OCI-LY3 (cell line): Measurements from ENCODE around the gene PTCD3.

ENCODE experiments used
- H2AFZ ChIP-seq: fragments of 200-600, 300-600 bp; shearing (Covaris generic); 2 replicates; pipeline ENCODE4 v1.6.0; 2014; ENCODE audit warnings: antibody characterized with exemption, low read depth, low read length
- H3K27ac ChIP-seq: fragments of 200-600, 300-600 bp; sonication (generic); 2 replicates; pipeline ENCODE4 v1.5.1; 2014; ENCODE audit warnings: mild to moderate bottlenecking, low read length, moderate library complexity, mixed read lengths
- H3K27me3 ChIP-seq: fragments of 200-600, 300-600 bp; sonication (generic); 2 replicates; pipeline ENCODE4 v1.6.1; 2014; ENCODE audit warnings: low read depth, low read length, mixed read lengths
- H3K36me3 ChIP-seq: fragments of 200-600, 300-600 bp; sonication (generic); replicated peaks from 2 replicates; pipeline ENCODE3; 2014; ENCODE audit warnings: low read depth, low read length, mixed read lengths
- H3K4me1 ChIP-seq: fragments of 300-600, 200-600 bp; sonication (generic); 2 replicates; pipeline ENCODE4 v1.6.1; 2014; ENCODE audit warnings: low read length, mixed read lengths
- H3K4me2 ChIP-seq: fragments of 200-600, 300-600 bp; sonication (generic); 2 replicates; pipeline ENCODE4 v1.6.1; 2014; ENCODE audit warnings: low read length, mixed read lengths
- H3K4me3 ChIP-seq: fragments of 300-600, 200-600 bp; sonication (generic); 2 replicates; pipeline ENCODE4 v1.5.1; 2014; ENCODE audit warnings: antibody characterized with exemption, mild to moderate bottlenecking, low read length, moderate library complexity
- H3K79me2 ChIP-seq: fragments of 300-600, 200-600 bp; shearing (Covaris generic); 2 replicates; pipeline ENCODE4 v1.6.1; 2014; ENCODE audit warnings: mild to moderate bottlenecking, low read length, mixed read lengths
- H3K9ac ChIP-seq: fragments of 300-600, 200-600 bp; shearing (Covaris generic); 2 replicates; pipeline ENCODE4 v1.6.0; 2014; ENCODE audit warnings: mild to moderate bottlenecking, low read length, moderate library complexity
- H3K9me3 ChIP-seq: fragments of 200-600, 300-600 bp; shearing (Covaris generic); 2 replicates; pipeline ENCODE4 v1.6.1; 2014; ENCODE audit warnings: low read length, mixed read lengths; ENCODE audit not compliant: insufficient read depth
- H4K20me1 ChIP-seq: fragments of 200-600, 300-600 bp; sonication (generic); 2 replicates; pipeline ENCODE4 v1.6.1; 2016; ENCODE audit warnings: low read length, mixed read lengths; ENCODE audit not compliant: insufficient read depth
- CTCF ChIP-seq: fragments of 200-600, 300-600 bp; sonication (generic); IDR thresholded peaks from 2 replicates; pipeline ENCODE4 v1.5.1; 2014; ENCODE audit warnings: antibody characterized with exemption, low read length, low read depth
- EZH2phosphoT487 ChIP-seq: fragments of 200-600 bp; shearing (Covaris generic); IDR thresholded peaks from 2 replicates; pipeline ENCODE4 v1.6.1; 2018; ENCODE audit warnings: antibody characterized with exemption, mixed run types, low read depth

PTCD3 gene

GRCh38 chr2:86065512-86065911, 40.5 kb upstream of the PTCD3 start:
- H3K4me1 ChIP-seq, result peaks cover 48% of the 10 kb centered on the region

GRCh38 chr2:86066007-86066578, 39.9 kb upstream of the PTCD3 start:
- H3K79me2 ChIP-seq, result no peaks in the 10 kb centered on the region
- H3K27me3 ChIP-seq, result no peaks in the 10 kb centered on the region
- H3K4me3 ChIP-seq, result no peak overlapping the region
- H3K4me2 ChIP-seq, result peak overlapping the region; percentile 59; the same call in 1 of the 2 replicates
- no peaks in the 10 kb centered on the region for H3K9me3 ChIP-seq
- no peaks in the 10 kb centered on the region for H4K20me1 ChIP-seq
- peaks cover 78% of the 10 kb centered on the region for H3K36me3 ChIP-seq
- H3K4me1 ChIP-seq, result peaks cover 48% of the 10 kb centered on the region
- H2AFZ ChIP-seq, result no peak overlapping the region
- TF ChIP-seq EZH2phosphoT487 (no peak), CTCF (no peak)
- H3K9ac ChIP-seq, result peak overlapping the region; percentile 41; the same call in 1 of the 2 replicates
- H3K27ac ChIP-seq, result peak overlapping the region; percentile 82

More at GRCh38 chr2:86065512-86065911, 40.5 kb upstream of the PTCD3 start:
- Histone ChIP-seq H3K79me2 (no peaks in the 10 kb centered on the region), H3K36me3 (peaks cover 76% of the 10 kb centered on the region), H3K4me2 (no peak overlapping the region), H3K4me3 (no peak overlapping the region), H3K27ac (no peak overlapping the region), H3K9ac (no peak overlapping the region), H2AFZ (no peak overlapping the region), H3K9me3 (no peaks in the 10 kb centered on the region), H4K20me1 (no peaks in the 10 kb centered on the region), H3K27me3 (no peaks in the 10 kb centered on the region)
- TF ChIP-seq EZH2phosphoT487 (no peak), CTCF (no peak)

DNA sequence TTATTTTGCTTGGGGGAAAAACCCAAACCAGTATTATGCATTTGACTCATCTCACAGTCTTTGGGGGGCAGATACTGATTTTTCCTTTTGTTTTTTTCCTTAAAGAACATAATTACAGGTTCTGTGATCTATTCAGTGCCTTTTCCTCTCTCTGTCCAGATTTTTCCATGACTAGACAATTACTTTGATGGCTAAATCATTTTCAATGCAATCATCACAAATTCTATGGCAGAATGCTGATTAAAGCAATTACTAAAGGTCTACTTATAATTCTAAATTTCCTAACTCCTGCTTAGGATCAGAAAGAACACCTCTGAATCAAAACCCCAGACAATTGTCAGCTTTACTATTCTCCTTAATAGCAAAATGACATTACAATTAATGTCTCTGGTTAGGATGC, 39.1 kb upstream of the PTCD3 start:
- Histone ChIP-seq H3K27ac (peak overlapping the region; percentile 82), H3K4me3 (no peak overlapping the region), H3K4me1 (peaks cover 55% of the 10 kb centered on the region), H3K4me2 (peak overlapping the region; percentile 59), H3K36me3 (peaks cover 75% of the 10 kb centered on the region), H3K27me3 (no peaks in the 10 kb centered on the region), H4K20me1 (no peaks in the 10 kb centered on the region), H2AFZ (no peak overlapping the region), H3K9me3 (no peaks in the 10 kb centered on the region), H3K9ac (peak overlapping the region; percentile 41; the same call in 1 of the 2 replicates), H3K79me2 (no peaks in the 10 kb centered on the region)
- TF ChIP-seq CTCF, result no peak
- TF ChIP-seq EZH2phosphoT487, result no peak

- Histone ChIP-seq H3K79me2 (no peaks in the 10 kb centered on the region), H3K9ac (peak overlapping the region; percentile 45), H4K20me1 (no peaks in the 10 kb centered on the region), H3K27me3 (no peaks in the 10 kb centered on the region), H3K4me2 (peak overlapping the region; percentile 59), H3K4me1 (peaks cover 68% of the 10 kb centered on the region), H2AFZ (no peak overlapping the region), H3K27ac (peak overlapping the region; percentile 82), H3K4me3 (peak overlapping the region; percentile 11; the same call in 1 of the 2 replicates), H3K9me3 (no peaks in the 10 kb centered on the region), H3K36me3 (peaks cover 66% of the 10 kb centered on the region)
- no peak for TF ChIP-seq EZH2phosphoT487
- no peak for TF ChIP-seq CTCF
Measured at GRCh38 chr2:86068136-86068588, 37.9 kb upstream of the PTCD3 start.
